Peyer's patch (tissue), 4 donors: ENCODE measurements around the gene RASD1.

ENCODE experiments used
- CTCF ChIP-seq, 6 experiments: fragments of 450-650 bp in 4 of 6; fragments of 200-600 bp in 2 of 6; sonication (generic) in 1 of 6; IDR thresholded peaks; one replicate each; pipeline ENCODE4 v1.5.1; 2017 to 2019; ENCODE audit warnings: antibody characterized with exemption in 6 of 6, mild to moderate bottlenecking in 3 of 6, moderate library complexity in 1 of 6
- POLR2A ChIP-seq, 2 donors: fragments of 450-650 bp; IDR thresholded peaks; one replicate each; pipeline ENCODE4 v1.5.1; 2017; ENCODE audit warnings: antibody characterized with exemption in 2 of 2, mild to moderate bottlenecking in 2 of 2, moderate library complexity in 2 of 2

- TF ChIP-seq CTCF (IDR thresholded peaks at IDR 0.05) = no peak
- TF ChIP-seq POLR2A (IDR thresholded peaks at IDR 0.05) = no peak
Measured at GRCh38 chr17:17493986-17494466, 2.2 kb downstream of the RASD1 start.
